Measurements from ENCODE around the gene CXCL16. TPM values are rescaled to one million over a fixed set of nuclear protein-coding genes. Genes with fewer than 3 reads are reported as not detected.

CXCL16 gene
- total and polyA plus RNA-seq, 2 of the 13 experiments (the other 11 are each of a cell fraction or from before 2014, with no cell fraction given), result 9.4 to 101 TPM

- Histone ChIP-seq H3K27me3 (ENCODE audit: control insufficient read depth in 1 of 2, insufficient read depth in 2 of 2, low read length in 2 of 2) (no peaks in the 10 kb centered on the region), H3K27ac (ENCODE audit: extremely low read length, insufficient read depth, low read length) (no peak overlapping the region), H3K4me2 (ENCODE audit: low read depth, low read length) (no peak overlapping the region), H3K79me2 (ENCODE audit: insufficient read depth, low read length) (no peaks in the 10 kb centered on the region), H4K20me1 (ENCODE audit: insufficient read depth, low read length) (no peaks in the 10 kb centered on the region), H2AFZ (ENCODE audit: low read length) (no peak overlapping the region), H3K4me1 (ENCODE audit: insufficient read depth, low read length) (peaks cover 42% of the 10 kb centered on the region), H3K9ac (ENCODE audit: insufficient read depth, low read depth, low read length) (no peak overlapping the region), H3K9me3 (ENCODE audit: low read length) (no peaks in the 10 kb centered on the region), H3K4me3 (replicated peaks in 1 of 3; ENCODE audit: insufficient read depth in 1 of 3, low read depth in 2 of 3, low read length in 3 of 3) (no peak overlapping the region), H3K36me3 (replicated peaks in 1 of 2; ENCODE audit: control insufficient read depth in 1 of 2, insufficient read depth in 2 of 2, low read length in 2 of 2) (peaks cover 5 to 8% of the 10 kb centered on the region in 2 experiments; a peak in 4 of 5 replicates)
- DNase-seq (ENCODE audit: low spot score), result no peak
- CTCF ChIA-PET (ENCODE audit: low intra/inter-chr PET ratio, low total read pairs), result no interaction called here
- intact Hi-C loops (cut with micrococcal nuclease; ENCODE audit: unreplicated experiment), result no loop called here
- TF ChIP-seq ZKSCAN1 (IDR thresholded peaks at IDR 0.05; ENCODE audit: low read length) (peak; percentile 65; the same call in 1 of the 2 replicates), ZNF687 (CRISPR knock-in tag; IDR thresholded peaks at IDR 0.05) (peak; percentile 16; the same call in 1 of the 2 replicates), SAFB2 (CRISPR knock-in tag; IDR thresholded peaks at IDR 0.05; ENCODE audit: borderline replicate concordance, low read depth) (no peak), ZNF629 (CRISPR knock-in tag; conservative IDR thresholded peaks at IDR 0.05) (peak; percentile 46; the same call in 1 of the 2 replicates), ZBTB1 (CRISPR knock-in tag; IDR thresholded peaks at IDR 0.05; ENCODE audit: borderline replicate concordance) (no peak), ARID3A (IDR thresholded peaks at IDR 0.05; ENCODE audit: low read depth, low read length) (no peak), ZNF879 (CRISPR knock-in tag; IDR thresholded peaks at IDR 0.05) (no peak)
- WGBS (ENCODE audit: low lambda C conversion rate), result 92% methylated on average over 11 of the region's 11 CpGs
- in situ Hi-C loops (cut with HindIII; ENCODE audit: extremely low pct_ligation_motif_present, low pct_unique_long_range_greater_than_20kb), result loop anchor here (10.0 kb wide), 1 partner anchor 46 kb away; the partner anchor contains the start of genes CXCL16, MED11 and ZMYND15
- BruUV-seq (replicated peaks), result no TSS peak
- ATAC-seq, result no peak
- POLR2A ChIA-PET, result interaction anchor here (1.2 to 13.3 kb wide), 5 partner anchors 8 to 48 kb away, joined by 3 to 317 read pairs (median 17); partner anchors contain the start of genes CXCL16, GLTPD2, MED11 and PSMB6
- no peak for FAIRE-seq
Observed at GRCh38 chr17:4780325-4780955, 40.7 kb upstream of the CXCL16 start.

Measured in HepG2 (cell line).